GM21528 (cell line): ENCODE measurements around the gene ZNF236.

Experiments used
- ATAC-seq: cut with Tn5 transposase; IDR thresholded peaks from one replicate; pipeline ENCODE4 v1.9.1; 2021; ENCODE audit warnings: mild to moderate bottlenecking, moderate library complexity; ENCODE audit not compliant: unreplicated experiment, low FRiP score

Gene ZNF236

DNA sequence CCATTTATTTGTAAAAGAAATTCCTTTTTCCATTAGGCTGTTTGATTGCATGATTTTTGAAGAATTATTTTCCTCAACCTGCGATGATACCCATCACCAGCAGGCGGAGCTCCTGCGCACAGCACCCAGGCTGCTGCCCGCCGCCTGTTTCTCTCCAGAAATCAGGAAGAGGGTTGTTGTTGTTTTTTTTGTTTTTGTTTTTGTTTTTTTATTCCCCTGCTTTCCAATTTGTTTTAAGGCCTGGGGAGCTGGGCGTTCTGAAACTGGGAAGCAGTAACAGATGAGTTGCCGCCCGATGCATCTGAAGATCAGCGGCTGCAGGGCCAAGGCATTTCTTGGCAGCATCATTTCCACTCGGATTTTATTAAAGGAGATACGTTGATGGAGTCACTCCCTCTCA lies 178.2 kb downstream of the ZNF236 start:
- no peak for ATAC-seq

- ATAC-seq = no peak
These were observed 178.7 kb downstream of the ZNF236 start for GRCh38 chr18:77001041-77001440.

- ATAC-seq = no peak
These were observed 179.6 kb downstream of the ZNF236 start for GRCh38 chr18:77001979-77002378.

GRCh38 chr18:77002496-77002895 lies 180.1 kb downstream of the ZNF236 start:
- ATAC-seq = no peak

GRCh38 chr18:77003316-77003715 lies 181.0 kb downstream of the ZNF236 start:
- no peak for ATAC-seq

DNA sequence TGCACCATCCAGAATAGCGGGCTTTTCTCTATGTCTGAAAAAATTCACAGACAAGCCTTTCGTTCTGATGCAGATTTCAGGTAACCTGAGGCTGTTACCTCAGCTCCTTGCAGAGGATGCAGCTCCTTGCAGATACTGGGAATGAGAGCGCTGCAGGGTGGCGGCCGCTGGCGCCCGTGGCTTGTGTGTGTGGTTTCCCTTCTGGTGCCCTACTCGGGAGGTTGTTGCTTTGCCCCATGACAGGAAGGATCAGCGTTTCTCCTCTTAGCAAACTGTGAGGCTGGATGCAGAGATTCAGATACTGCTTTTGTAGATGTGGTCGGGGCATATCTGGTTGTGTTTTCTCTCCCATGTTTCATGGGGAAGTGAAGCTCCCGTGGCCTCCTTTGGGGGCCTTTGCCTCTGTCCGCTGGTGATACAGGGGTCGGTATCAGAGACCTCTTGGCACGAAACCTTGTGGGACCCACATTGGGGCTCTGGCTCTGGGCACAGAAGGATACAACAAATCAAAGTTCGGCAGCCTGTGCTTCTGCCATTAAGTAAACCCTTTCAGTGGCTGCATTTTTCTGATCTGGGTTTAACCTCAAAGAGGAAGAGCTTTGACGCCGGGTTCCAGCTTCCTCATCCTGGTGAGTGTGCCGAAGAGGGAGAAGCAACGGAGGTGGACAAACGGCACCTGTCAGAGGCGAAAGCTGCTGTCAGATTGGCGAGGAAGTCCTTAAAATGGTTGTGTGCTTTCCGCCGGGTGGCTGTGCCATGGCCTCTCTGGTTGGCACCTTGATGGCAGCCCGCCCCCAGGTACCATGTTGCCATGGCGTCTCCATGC lies 182.4 kb downstream of the ZNF236 start:
- no peak for ATAC-seq

- no peak for ATAC-seq
These were observed 183.4 kb downstream of the ZNF236 start for GRCh38 chr18:77005651-77006195.

DNA sequence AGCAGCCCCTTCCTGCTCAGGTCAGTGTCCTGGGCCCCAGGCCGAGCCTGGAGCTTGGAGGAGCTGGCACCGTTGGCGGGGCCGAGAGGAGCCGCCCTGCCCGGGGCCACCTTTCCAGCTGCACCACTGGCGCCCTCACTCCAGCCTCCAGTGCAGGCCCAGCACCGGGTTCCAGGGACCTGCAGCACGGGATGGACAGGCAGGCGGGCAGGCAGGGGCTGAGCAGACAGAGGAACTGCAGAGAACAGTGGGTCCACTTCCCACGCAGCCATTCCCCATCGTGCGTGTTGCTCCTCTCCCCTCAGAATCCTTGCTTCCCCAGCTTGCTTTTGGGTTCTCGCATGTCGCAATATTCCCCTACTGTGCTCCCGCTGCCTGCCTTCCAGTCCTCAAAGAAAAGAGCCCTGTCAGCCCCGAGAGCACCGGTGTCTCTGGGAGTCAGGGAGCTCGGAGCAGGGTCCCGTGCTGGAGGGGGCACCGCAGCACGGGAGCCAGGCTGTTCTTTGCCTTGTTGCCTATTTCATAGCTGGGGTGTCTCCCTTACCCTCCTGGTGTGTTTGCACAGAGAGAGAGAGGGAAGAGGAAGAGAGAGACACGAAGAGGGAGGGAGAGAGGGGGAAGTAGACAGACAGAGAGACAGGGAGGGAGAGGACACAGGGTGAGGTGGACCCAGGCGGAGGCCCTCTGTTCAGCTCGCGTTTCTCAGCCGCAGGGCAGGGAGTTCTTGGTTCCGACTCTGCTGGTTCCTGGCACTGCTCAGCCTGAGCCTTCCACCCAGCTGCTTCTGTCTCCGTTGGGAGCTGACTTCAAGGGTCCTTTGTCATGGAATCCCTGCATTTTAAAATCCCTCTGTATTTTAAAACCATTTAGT lies 184.2 kb downstream of the ZNF236 start:
- ATAC-seq = no peak

- no peak for ATAC-seq
These were observed 184.9 kb downstream of the ZNF236 start for GRCh38 chr18:77007251-77007650.

DNA sequence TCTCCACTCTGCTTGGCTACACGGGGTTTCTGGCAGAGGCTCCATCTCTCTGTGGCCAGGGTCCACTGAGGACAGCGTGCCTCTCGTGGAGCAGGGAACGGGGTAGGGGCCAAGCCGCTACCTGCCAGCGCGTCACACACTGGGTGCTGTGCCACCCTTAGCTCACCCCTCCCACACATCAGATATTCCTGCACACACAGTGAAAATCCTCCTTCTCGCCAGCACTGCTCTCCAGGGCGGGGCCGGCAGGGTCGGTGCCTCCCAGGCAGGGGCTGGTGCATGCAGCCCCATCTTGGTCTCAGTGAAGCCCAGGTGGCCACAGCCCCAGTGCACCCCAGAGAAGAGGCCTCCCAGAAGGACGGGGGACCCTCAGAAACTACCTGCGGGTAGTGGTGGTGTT lies 185.6 kb downstream of the ZNF236 start:
- no peak for ATAC-seq

DNA sequence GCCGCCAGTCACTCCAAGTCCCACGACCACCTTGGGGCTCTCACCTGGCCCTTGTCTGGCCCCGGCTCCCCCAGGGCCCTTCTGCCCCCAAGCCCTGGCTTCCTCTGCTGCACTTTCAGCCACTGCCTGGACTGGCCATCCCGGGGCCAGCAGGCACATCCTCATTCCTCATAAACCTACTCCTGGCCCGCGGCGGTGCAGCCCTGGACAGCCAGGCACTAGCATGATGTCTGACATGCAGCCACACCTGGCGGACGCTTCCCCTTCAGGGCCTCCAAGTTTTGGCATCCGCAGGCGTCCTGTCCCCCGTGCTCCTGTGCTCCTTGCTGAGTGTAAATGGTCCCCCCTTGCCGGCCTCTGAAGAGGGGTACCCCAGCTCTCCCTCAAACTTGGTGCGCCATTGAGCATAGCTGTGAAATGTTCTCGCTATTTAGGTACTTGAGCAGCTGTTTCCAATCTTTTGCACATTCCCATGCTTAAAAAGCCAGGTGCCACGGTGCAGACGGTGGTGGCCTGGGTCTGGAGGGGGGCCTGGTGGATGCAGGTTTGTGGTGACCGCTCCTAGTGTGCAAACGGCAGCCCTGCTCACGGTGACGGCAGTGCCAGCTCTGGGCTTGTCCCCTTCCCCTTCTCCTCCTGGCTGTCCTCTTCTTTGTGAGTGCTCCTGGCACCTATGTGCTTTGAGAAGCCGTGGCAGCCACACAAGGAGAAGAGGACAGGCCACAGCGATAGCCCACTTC lies 186.4 kb downstream of the ZNF236 start:
- ATAC-seq = no peak

DNA sequence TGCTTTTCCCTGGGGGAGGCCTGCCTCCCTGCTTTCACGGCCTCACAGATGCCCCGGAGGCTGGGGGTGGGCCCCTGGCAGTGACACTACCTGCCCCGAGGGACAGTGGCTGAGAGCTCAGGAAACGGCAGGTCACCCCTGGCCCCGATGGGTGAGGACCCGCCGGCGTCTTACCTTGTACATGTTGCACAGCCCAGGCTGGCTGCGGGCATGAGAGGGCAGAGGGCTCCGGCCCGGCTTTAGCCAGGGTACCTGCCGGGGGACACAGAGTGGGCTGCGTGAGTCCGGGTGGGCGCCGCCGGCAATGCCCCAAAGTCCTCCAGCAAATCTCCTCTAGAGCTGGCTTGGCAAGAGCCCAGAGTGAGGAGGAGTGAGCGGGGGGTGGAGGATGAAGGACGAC lies 187.3 kb downstream of the ZNF236 start:
- no peak for ATAC-seq

DNA sequence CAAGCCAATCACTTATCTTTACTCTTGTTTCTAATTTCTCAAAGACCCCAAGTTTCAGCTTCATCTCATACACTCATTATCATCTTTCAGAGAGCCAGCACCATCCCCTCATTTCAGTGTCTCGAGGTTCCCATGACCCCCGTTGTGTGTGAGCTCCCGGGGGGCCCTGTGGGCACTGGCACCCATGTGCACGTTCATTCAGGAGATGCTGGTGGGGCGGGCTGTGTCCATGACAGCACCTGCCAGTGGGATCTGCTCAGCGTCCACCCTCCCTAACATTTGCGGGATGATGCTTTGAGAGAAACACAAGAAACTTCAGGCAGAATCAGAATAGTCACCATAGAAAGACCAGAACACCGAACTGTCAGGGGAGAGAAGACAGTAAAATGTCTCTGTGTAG lies 189.8 kb downstream of the ZNF236 start:
- no peak for ATAC-seq

GRCh38 chr18:77012806-77013541 lies 190.6 kb downstream of the ZNF236 start:
- ATAC-seq = no peak

- ATAC-seq = no peak
These were observed 191.6 kb downstream of the ZNF236 start for GRCh38 chr18:77013811-77014521.

DNA sequence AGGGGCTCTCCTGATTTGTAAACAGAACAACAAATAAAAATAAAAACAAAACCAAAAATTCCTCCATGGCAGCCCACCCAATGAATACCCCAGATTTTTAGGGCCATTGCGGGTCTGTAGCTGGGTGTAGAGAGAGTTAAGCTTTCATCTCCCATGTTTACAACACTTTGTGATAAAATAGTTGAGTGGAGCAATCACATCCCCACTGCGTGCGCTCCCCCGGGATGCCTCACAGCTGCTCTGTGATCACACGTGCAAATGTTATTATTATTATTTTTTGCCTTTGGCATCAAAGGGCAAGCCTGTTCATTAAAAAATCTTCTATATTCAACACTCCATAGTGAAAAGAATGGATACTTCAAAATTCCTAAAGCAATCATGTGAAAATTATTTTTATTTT lies 192.2 kb downstream of the ZNF236 start:
- ATAC-seq = no peak

- no peak for ATAC-seq
These were observed 192.8 kb downstream of the ZNF236 start for GRCh38 chr18:77015169-77015568.

DNA sequence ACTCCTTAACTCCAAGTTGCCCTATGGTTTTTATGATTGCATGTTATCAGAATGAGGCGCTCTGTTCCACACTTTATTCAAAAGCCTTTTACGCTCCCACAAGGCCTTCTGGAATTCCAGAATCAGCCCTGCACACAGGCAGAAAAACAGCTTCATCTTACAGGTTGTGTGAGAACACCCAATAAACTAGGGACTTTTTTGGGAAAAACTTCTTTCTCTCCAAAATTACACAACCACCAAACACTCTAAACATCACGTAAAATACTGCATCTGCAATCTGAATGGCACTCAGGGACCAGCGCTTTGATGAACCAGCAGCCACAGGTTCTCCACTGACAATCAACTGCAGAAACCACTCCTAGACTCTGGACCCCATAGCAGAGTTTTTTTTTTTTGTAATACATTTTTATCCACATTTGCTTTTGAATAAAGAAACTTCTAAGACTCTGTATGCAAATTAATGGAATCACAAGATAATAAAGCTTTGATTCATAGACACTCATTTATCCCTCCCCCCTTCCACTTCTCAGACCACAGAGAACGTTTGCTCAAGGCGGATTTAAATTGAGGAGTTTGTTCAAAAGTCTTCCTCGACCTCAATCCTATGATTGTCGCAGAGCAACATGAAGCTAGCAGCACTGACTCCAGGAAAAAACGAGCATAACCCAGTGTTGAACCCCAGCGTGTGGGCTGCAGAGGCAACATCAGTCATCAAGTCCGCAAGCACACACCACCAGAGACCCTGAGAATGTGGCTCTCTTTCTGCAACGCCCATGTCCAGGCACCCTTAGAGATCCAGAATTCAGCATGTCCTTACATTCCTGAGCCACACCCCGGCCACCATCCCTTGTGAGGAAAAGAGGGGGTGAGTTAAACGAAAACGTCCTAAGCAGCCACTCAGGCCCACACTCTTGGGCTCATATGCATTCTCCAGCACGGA lies 193.7 kb downstream of the ZNF236 start:
- ATAC-seq = no peak
